Activated CD4-positive, CD25-positive, alpha-beta regulatory T cell treated with anti-CD3 and anti-CD28 coated beads, Interleukin-2, amount 50 U/mL, for 24 hours (primary cell): ENCODE data around the gene PCDHA11.
"Not testable (repeated sequence)": the region's sequence is repeated elsewhere in the genome, so short reads cannot be mapped to it uniquely, and the experiment has no call there.

Experiments used
- ATAC-seq, 2 donors: fragments of 150-1000 bp; cut with Tn5 transposase; one replicate each; pipeline ENCODE4 v1.10.0; 2021; ENCODE audit warnings: mild to moderate bottlenecking in 1 of 2, moderate library complexity in 1 of 2

Gene PCDHA11, protein sequence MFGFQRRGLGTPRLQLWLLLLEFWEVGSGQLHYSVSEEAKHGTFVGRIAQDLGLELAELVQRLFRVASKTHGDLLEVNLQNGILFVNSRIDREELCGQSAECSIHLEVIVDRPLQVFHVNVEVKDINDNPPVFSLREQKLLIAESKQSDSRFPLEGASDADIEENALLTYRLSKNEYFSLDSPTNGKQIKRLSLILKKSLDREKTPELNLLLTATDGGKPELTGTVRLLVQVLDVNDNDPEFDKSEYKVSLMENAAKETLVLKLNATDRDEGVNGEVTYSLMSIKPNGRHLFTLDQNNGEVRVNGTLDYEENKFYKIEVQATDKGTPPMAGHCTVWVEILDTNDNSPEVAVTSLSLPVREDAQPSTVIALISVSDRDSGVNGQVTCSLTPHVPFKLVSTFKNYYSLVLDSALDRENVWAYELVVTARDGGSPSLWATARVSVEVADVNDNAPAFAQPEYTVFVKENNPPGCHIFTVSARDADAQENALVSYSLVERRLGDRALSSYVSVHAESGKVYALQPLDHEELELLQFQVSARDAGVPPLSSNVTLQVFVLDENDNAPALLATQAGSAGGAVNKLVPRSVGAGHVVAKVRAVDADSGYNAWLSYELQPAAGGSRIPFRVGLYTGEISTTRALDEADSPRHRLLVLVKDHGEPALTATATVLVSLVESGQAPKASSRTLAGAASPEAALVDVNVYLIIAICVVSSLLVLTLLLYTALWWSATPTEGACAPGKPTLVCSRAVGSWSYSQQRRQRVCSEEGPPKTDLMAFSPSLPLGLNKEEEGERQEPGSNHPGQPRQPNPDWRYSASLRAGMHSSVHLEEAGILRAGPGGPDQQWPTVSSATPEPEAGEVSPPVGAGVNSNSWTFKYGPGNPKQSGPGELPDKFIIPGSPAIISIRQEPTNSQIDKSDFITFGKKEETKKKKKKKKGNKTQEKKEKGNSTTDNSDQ

DNA sequence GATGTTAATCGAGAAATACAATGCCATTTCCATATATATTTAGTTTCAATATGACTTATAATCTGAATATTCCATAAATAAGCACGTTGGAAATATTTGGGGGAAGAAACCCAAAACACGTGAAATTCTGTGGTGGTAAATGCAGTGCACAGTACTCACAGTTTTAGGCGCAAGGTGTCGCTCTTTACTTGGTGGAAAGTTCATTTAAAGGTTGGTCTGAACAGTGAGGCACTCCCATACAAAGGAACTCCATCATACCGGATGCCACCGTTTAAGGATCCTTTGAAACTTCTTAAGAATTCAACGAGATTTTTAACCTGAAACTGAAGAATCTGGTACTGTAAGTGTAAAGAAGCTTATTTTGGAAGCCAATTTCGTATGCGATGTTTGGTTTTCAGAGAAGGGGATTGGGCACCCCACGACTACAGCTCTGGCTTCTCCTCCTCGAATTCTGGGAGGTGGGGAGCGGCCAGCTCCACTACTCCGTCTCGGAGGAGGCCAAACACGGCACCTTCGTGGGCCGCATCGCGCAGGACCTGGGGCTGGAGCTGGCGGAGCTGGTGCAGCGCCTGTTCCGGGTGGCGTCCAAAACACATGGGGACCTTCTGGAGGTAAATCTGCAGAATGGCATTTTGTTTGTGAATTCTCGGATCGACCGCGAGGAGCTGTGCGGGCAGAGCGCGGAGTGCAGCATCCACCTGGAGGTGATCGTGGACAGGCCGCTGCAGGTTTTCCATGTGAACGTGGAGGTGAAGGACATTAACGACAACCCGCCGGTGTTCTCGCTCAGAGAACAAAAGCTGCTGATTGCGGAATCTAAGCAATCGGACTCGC lies at the start of gene PCDHA11:
Gene PCDHA11, plus strand, starts transcription at position 237 of the 834 bp plus-strand sequence. Its CDS starts 147 bp downstream, at position 384.
- ATAC-seq, result no peak

DNA sequence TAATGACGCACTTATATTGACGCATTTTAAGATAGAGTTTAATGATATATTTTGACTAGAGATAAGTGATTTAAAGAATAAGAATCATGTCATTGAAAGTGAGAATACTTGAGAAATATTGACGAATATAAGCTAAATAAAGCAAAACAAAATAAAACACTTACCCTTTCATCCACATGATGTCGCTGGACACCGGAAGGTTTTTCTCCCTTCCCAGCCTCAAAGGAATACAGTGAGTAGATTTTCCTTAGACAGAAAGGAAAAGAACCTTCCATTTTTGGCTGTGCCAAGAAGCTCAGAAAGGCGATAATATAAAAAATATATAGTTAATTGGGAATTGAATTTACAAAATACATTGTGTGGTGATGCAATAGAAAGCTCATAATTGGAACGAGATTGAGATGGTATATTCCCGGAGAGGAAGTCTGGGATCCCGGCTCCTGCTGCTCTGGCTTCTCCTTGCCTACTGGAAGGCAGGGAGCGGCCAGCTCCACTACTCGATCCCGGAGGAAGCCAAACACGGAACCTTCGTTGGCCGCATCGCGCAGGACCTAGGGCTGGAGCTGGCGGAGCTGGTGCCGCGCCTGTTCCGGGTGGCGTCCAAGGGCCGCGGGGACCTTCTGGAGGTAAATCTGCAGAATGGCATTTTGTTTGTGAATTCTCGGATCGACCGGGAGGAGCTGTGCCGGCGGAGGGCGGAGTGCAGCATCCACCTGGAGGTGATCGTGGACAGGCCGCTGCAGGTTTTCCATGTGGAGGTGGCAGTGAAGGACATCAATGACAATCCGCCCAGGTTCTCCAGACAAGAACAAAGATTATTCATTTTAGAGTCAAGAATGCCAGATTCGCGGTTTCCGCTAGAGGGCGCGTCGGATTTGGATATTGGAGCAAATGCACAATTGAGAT lies 47.1 kb upstream of the PCDHA11 start, which contains the start of gene PCDHA5:
Gene PCDHA5, plus strand, starts transcription at position 239 of the 906 bp plus-strand sequence.
- ATAC-seq, result no peak

DNA sequence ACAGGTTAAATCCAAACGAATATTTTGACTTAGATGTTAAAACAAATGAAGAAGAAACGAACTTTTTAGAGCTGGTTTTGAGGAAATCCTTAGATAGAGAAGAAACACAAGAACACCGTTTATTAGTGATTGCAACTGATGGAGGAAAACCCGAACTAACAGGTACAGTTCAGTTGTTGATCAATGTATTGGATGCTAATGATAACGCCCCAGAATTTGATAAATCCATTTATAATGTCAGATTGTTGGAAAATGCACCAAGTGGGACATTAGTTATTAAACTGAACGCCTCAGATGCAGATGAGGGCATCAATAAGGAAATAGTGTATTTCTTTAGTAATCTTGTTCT lies 46.5 kb upstream of the PCDHA11 start:
- ATAC-seq, result no peak

DNA sequence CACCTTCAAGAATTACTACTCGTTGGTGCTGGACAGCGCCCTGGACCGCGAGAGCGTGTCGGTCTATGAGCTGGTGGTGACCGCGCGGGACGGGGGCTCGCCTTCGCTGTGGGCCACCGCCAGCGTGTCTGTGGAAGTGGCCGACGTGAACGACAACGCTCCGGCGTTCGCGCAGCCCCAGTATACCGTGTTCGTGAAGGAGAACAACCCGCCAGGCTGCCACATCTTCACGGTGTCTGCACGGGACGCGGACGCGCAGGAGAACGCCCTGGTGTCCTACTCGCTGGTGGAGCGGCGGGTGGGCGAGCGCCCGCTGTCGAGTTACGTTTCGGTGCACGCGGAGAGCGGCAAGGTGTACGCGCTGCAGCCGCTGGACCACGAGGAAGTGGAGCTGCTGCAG lies 45.8 kb upstream of the PCDHA11 start:
- ATAC-seq, result not testable (repeated sequence)

DNA sequence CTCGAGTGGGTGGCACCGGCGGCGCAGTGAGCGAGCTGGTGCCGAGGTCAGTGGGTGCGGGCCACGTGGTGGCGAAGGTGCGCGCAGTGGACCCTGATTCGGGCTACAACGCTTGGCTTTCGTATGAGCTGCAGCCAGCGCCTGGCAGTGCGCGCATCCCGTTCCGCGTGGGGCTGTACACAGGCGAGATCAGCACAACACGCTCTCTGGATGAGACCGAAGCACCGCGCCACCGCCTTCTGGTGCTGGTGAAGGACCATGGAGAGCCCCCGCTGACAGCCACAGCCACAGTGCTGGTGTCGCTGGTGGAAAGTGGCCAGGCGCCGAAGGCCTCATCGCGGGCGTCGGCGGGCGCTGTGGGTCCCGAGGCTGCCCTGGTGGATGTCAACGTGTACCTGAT lies 45.3 kb upstream of the PCDHA11 start:
- ATAC-seq, result no peak

DNA sequence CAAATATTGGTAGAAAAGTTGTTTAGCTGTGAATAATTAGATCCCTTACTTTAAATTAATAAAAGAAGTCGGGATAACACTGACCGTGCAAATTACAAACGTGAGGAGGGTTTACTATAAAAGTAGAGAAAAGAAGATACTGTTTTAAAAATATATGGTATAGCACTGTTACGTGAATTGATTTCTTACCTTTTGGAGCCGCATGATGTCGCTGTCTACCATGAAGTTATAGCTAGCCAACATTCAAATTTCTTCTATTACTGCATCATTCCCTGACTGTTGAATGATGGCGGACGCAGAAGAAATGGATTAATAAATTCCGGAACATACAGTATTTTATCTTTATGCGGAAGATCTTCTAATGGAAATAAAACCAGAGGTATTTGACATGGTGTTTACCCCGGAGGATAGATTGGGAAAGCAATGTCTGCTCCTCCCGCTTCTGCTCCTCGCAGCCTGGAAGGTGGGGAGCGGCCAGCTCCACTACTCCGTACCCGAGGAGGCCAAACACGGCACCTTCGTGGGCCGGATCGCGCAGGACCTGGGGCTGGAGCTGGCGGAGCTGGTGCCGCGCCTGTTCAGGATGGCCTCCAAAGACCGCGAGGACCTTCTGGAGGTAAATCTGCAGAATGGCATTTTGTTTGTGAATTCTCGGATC lies 40.9 kb upstream of the PCDHA11 start, which contains the start of gene PCDHA6:
Gene PCDHA6, plus strand, starts transcription at position 257 of the 658 bp plus-strand sequence. Its CDS starts 132 bp downstream, at position 389.
- no peak for ATAC-seq

DNA sequence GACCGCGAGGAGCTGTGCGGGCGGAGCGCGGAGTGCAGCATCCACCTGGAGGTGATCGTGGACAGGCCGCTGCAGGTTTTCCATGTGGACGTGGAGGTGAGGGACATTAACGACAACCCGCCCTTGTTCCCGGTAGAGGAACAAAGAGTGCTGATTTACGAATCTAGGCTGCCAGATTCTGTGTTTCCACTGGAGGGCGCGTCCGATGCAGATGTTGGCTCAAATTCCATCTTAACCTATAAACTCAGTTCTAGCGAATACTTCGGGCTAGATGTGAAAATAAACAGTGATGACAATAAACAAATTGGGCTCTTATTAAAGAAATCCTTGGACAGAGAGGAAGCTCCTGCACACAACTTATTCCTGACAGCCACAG lies 40.4 kb upstream of the PCDHA11 start:
- ATAC-seq, result no peak

DNA sequence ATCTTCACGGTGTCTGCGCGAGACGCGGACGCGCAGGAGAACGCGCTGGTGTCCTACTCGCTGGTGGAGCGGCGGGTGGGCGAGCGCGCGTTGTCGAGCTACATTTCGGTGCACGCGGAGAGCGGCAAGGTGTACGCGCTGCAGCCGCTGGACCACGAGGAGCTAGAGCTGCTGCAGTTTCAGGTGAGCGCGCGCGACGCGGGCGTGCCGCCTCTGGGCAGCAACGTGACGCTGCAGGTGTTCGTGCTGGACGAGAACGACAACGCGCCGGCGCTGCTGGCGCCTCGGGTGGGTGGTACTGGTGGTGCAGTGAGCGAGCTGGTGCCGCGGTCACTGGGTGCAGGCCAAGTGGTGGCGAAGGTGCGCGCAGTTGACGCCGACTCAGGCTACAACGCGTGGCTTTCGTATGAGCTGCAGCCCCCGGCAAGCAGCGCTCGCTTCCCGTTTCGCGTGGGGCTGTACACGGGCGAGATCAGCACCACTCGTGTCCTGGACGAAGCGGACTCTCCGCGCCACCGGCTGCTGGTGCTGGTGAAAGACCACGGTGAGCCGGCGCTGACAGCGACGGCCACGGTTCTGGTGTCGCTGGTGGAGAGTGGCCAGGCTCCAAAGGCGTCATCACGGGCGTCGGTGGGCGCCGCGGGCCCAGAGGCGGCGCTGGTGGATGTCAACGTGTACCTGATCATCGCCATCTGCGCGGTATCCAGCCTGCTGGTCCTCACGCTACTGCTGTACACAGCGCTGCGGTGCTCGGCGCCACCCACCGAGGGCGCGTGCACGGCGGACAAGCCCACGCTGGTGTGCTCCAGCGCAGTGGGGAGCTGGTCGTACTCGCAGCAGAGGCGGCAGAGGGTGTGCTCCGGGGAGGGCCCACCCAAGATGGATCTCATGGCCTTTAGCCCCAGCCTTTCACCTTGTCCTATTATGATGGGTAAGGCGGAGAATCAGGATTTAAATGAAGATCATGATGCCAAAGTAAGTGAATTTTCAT lies 39.0 kb upstream of the PCDHA11 start:
- not testable (repeated sequence) for ATAC-seq

DNA sequence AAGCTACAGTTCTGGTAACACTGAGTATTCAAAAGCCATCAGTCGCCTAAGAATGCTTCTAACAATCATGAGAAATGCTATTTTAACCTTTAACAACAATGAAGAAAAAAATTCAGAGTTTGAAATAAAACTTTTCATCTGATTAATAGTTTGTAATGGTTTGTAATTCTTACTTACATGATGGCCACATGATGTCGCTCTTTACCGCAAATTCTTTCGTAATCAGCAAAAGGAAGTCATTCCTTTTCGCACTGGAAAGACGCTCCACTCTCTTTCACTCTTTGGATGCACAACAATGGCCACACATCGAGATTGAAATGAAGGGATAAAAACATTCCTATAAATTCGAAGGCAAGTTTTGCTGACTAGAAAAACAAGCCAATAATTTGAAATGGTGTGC lies 34.8 kb upstream of the PCDHA11 start, which contains the start of gene PCDHA7:
Gene PCDHA7, plus strand, starts transcription at position 277 of the 400 bp plus-strand sequence. Its CDS starts 115 bp downstream, at position 392.
- no peak for ATAC-seq

DNA sequence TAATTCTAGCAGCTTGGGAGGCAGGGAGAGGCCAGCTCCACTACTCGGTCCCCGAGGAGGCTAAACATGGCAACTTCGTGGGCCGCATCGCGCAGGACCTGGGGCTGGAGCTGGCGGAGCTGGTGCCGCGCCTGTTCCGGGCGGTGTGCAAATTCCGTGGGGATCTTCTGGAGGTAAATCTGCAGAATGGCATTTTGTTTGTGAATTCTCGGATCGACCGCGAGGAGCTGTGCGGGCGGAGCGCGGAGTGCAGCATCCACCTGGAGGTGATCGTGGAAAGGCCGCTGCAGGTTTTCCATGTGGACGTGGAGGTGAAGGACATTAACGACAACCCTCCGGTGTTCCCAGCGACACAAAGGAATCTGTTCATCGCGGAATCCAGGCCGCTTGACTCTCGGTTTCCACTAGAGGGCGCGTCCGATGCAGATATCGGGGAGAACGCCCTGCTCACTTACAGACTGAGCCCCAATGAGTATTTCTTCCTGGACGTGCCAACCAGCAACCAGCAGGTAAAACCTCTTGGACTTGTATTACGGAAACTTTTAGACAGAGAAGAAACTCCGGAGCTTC lies 34.2 kb upstream of the PCDHA11 start:
- ATAC-seq, result not testable (repeated sequence)

DNA sequence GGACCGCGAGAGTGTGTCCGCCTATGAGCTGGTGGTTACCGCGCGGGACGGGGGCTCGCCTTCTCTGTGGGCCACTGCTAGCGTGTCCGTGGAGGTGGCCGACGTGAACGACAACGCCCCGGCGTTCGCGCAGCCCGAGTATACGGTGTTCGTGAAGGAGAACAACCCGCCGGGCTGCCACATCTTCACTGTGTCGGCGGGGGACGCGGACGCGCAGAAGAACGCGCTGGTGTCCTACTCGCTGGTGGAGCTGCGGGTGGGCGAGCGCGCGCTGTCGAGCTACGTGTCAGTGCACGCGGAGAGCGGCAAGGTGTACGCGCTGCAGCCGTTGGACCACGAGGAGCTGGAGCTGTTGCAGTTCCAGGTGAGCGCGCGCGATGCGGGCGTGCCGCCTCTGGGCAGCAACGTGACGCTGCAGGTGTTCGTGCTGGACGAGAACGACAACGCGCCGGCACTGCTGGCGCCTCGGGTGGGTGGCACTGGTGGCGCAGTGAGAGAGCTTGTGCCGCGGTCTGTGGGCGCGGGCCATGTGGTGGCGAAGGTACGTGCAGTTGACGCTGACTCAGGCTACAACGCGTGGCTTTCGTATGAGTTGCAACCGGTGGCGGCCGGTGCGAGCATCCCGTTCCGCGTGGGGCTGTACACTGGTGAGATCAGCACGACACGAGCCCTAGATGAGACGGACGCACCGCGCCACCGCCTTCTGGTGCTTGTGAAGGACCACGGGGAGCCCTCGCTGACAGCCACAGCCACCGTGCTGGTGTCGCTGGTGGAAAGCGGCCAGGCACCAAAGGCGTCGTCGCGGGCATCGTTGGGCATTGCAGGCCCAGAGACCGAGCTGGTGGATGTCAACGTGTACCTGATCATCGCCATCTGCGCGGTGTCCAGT lies 32.9 kb upstream of the PCDHA11 start:
- no peak for ATAC-seq

DNA sequence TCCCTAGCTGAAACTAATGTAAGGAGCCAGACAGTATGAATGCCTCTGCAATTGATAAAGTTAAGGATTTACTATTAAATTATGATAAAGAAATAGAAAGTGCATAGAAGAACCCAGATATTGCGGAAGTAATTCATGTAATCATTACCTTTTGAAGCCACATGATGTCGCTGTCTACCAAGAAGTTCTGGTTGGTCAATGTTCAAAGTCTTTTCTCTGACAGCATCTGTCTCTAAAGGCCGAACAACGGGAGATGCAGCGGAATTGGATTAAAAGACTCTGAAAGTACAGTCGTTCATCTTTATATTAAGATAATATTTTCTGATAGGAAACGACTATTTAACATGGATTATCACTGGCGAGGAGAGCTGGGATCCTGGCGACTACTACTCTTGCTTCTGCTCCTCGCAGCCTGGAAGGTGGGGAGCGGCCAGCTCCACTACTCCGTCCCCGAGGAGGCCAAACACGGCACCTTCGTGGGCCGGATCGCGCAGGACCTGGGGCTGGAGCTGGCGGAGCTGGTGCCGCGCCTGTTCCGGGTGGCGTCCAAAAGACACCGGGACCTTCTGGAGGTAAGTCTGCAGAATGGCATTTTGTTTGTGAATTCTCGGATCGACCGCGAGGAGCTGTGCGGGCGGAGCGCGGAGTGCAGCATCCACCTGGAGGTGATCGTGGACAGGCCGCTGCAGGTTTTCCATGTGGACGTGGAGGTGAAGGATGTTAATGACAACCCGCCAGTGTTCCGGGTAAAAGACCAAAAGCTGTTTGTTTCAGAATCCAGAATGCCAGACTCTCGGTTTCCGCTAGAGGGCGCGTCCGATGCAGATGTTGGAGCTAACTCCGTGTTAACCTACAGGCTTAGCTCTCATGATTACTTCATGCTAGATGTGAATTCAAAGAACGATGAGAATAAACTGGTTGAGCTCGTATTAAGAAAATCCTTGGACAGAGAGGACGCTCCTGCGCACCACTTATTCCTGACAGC lies 27.5 kb upstream of the PCDHA11 start, which contains the start of gene PCDHA8:
Gene PCDHA8, plus strand, starts transcription at position 210 of the 985 bp plus-strand sequence. Its CDS starts 135 bp downstream, at position 345.
- ATAC-seq, result no peak

DNA sequence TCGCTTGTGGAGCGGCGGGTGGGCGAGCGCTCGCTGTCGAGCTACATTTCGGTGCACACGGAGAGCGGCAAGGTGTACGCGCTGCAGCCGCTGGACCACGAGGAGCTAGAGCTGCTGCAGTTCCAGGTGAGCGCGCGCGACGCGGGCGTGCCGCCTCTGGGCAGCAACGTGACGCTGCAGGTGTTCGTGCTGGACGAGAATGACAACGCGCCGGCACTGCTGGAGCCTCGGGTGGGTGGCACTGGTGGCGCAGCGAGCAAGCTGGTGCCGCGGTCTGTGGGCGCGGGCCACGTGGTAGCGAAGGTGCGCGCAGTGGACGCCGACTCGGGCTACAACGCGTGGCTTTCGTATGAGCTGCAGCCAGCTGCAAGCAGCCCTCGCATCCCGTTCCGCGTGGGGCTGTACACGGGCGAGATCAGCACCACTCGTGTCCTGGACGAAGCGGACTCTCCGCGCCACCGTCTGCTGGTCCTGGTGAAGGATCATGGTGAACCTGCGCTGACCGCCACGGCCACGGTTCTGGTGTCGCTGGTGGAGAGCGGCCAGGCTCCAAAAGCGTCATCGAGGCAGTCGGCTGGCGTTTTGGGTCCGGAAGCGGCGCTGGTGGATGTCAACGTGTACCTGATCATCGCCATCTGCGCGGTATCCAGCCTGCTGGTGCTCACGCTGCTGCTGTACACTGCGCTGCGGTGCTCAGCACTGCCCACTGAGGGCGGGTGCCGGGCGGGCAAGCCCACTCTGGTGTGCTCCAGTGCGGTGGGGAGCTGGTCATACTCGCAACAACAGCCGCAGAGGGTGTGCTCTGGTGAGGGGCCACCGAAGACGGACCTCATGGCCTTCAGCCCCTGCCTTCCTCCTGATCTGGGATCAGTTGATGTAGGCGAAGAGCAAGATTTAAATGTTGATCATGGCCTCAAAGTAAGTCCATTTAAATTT lies 25.7 kb upstream of the PCDHA11 start:
- ATAC-seq, result no peak

DNA sequence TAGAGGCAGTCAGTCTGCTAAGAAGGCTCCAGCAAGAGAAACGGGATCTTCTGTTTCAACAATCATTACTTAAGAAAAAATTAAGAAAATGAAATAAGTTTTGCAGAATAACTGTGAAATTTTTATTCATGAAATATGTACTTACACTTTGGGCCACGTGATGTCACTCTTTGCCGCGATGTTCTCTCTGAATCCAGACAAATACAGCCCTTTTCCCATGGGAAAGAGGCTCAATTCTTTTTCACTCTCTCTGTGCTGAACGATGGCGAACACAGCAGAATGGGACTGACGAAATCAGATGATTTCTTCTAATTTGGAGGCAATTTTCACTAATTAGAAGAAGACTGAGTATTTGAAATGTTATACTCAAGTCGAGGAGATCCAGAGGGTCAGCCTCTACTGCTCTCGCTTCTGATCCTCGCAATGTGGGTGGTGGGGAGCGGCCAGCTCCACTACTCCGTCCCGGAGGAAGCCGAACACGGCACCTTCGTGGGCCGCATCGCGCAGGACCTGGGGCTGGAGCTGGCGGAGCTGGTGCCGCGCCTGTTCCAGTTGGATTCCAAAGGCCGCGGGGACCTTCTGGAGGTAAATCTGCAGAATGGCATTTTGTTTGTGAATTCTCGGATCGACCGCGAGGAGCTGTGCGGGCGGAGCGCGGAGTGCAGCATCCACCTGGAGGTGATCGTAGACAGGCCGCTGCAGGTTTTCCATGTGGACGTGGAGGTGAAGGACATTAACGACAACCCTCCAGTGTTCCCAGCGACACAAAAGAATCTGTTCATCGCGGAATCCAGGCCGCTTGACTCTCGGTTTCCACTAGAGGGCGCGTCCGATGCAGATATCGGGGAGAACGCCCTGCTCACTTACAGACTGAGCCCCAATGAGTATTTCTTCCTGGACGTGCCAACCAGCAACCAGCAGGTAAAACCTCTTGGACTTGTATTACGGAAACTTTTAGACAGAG lies 20.3 kb upstream of the PCDHA11 start, which contains the start of gene PCDHA9:
Gene PCDHA9, plus strand, starts transcription at position 244 of the 964 bp plus-strand sequence. Its CDS starts 114 bp downstream, at position 358.
- not testable (repeated sequence) for ATAC-seq
